H1 (cell line): ENCODE results near the gene RPN2. TPM values are rescaled to one million over a fixed set of nuclear protein-coding genes. Genes with fewer than 3 reads are reported as not detected.

Source experiments
- CTCF ChIA-PET: fragments of 300-600 bp; sonication (Branson Sonifier 250); formaldehyde crosslinking; loops from one replicate; lab custom pipeline; 2021; ENCODE audit not compliant: partially characterized antibody; lab: Charles Lee
- POLR2A ChIA-PET: fragments of 300-600 bp; sonication (Branson Sonifier 250); formaldehyde crosslinking; loops from one replicate; lab custom pipeline; 2021; ENCODE audit warnings: inconsistent platforms; ENCODE audit not compliant: partially characterized antibody; lab: Charles Lee
- DNase-seq, 2 experiments: peaks; one replicate each; pipeline versions ENCODE4 v3.0.0 to v3.0.0-alpha.2; 2010 to 2022; ENCODE audit warnings: low spot score in 2 of 2, low read depth in 1 of 2, mixed read lengths in 1 of 2
- FAIRE-seq: peaks from 2 replicates; lab custom pipeline; 2011; peaks lifted over from hg19 to GRCh38; lab: Jason Lieb, UNC
- H2AFZ ChIP-seq: 2 replicates; pipeline ENCODE4 v1.8.1; 2012; ENCODE audit warnings: low read length, inconsistent platforms
- H2AK5ac ChIP-seq: 2 replicates; pipeline ENCODE4 v1.6.1; 2013; ENCODE audit warnings: low read depth, low read length
- H2BK120ac ChIP-seq: replicated peaks from 2 replicates; pipeline ENCODE3; 2013; ENCODE audit warnings: low read depth, low read length, inconsistent platforms
- H2BK12ac ChIP-seq: 2 replicates; pipeline ENCODE4 v1.6.1; 2013; ENCODE audit warnings: low read depth, low read length
- H2BK15ac ChIP-seq: 2 replicates; pipeline ENCODE4 v1.6.1; 2013; ENCODE audit warnings: low read length
- H2BK20ac ChIP-seq: 2 replicates; pipeline ENCODE4 v1.6.1; 2013; ENCODE audit warnings: low read length
- H2BK5ac ChIP-seq: 2 replicates; pipeline ENCODE4 v1.6.1; 2013; ENCODE audit warnings: low read depth, low read length
- H3K14ac ChIP-seq: 2 replicates; pipeline ENCODE4 v1.6.1; 2013; ENCODE audit warnings: inconsistent platforms; ENCODE audit not compliant: insufficient read length
- H3K18ac ChIP-seq: 2 replicates; pipeline ENCODE4 v1.6.1; 2013; ENCODE audit warnings: low read length; ENCODE audit errors: extremely low read depth
- H3K23ac ChIP-seq: 2 replicates; pipeline ENCODE4 v1.6.1; 2013; ENCODE audit warnings: inconsistent platforms; ENCODE audit not compliant: insufficient read length
- H3K23me2 ChIP-seq: 2 replicates; pipeline ENCODE4 v1.6.1; 2013; ENCODE audit warnings: low read depth, low read length
- H3K27ac ChIP-seq: 2 replicates; pipeline ENCODE4 v1.6.1; 2011; ENCODE audit warnings: low read depth, low read length, inconsistent platforms
- H3K27me3 ChIP-seq, 4 experiments: replicated peaks in 1 of 4; 1 replicate in 1 of 4; 2 replicates in 3 of 4; pipeline versions ENCODE4 v1.6.1 to v1.8.1; 2011 to 2013; ENCODE audit warnings: low read length in 3 of 4, mild to moderate bottlenecking in 3 of 4, inconsistent platforms in 2 of 4, mixed read lengths in 2 of 4, moderate library complexity in 1 of 4; ENCODE audit not compliant: control insufficient read depth in 3 of 4, insufficient read depth in 3 of 4; ENCODE audit errors: extremely low read depth in 1 of 4
- H3K36me3 ChIP-seq, 4 experiments: 2 replicates each; pipeline versions ENCODE4 v1.6.1 to v1.8.1; 2011 to 2013; ENCODE audit warnings: mild to moderate bottlenecking in 4 of 4, low read length in 3 of 4, moderate library complexity in 2 of 4, control low read depth in 1 of 4, inconsistent platforms in 1 of 4; ENCODE audit not compliant: insufficient read depth in 4 of 4, control insufficient read depth in 2 of 4
- H3K4ac ChIP-seq: replicated peaks from 2 replicates; pipeline ENCODE3; 2013; ENCODE audit warnings: low read length, low read depth, mixed read lengths, inconsistent platforms; ENCODE audit not compliant: insufficient read length
- H3K4me1 ChIP-seq, 4 experiments: replicated peaks in 1 of 4; 1 replicate in 1 of 4; 2 replicates in 3 of 4; pipeline versions ENCODE4 v1.6.1 to v1.8.1; 2011 to 2013; ENCODE audit warnings: low read length in 3 of 4, inconsistent platforms in 2 of 4, mixed read lengths in 1 of 4; ENCODE audit not compliant: insufficient read depth in 4 of 4, control insufficient read depth in 3 of 4
- H3K4me2 ChIP-seq, 2 experiments: 2 replicates each; pipeline versions ENCODE4 v1.6.1 to v1.8.1; 2011 to 2013; ENCODE audit warnings: low read depth in 2 of 2, low read length in 2 of 2, control low read depth in 1 of 2, inconsistent platforms in 1 of 2, mild to moderate bottlenecking in 1 of 2; ENCODE audit not compliant: insufficient read depth in 1 of 2
- H3K4me3 ChIP-seq, 4 experiments: fragments of 200-600, 300-600 bp in 1 of 4; sonication (generic), shearing (Covaris generic), sonication (Bioruptor Twin) in 1 of 4; 2 replicates each; pipeline versions ENCODE4 v1.5.1 to v1.8.1; 2011 to 2016; ENCODE audit warnings: low read length in 4 of 4, low read depth in 3 of 4, control low read depth in 2 of 4, inconsistent platforms in 2 of 4, mild to moderate bottlenecking in 2 of 4, mixed read lengths in 1 of 4, moderate library complexity in 1 of 4; ENCODE audit not compliant: insufficient read depth in 2 of 4; ENCODE audit errors: extremely low read depth in 1 of 4
- H3K56ac ChIP-seq: replicated peaks from 2 replicates; pipeline ENCODE3; 2013; ENCODE audit warnings: low read depth, mild to moderate bottlenecking, mixed read lengths, low read length, inconsistent platforms; ENCODE audit not compliant: insufficient read length
- H3K79me1 ChIP-seq: 2 replicates; pipeline ENCODE4 v1.6.1; 2013; ENCODE audit warnings: low read depth, low read length, control low read depth
- H3K79me2 ChIP-seq, 2 experiments: 2 replicates each; pipeline versions ENCODE4 v1.6.1 to v1.8.1; 2012 to 2013; ENCODE audit warnings: low read length in 2 of 2, mild to moderate bottlenecking in 2 of 2, inconsistent platforms in 1 of 2; ENCODE audit not compliant: insufficient read depth in 2 of 2, control insufficient read depth in 1 of 2
- H3K9ac ChIP-seq, 4 experiments: replicated peaks in 1 of 4; 1 replicate in 1 of 4; 2 replicates in 3 of 4; pipeline versions ENCODE4 v1.6.1 to v1.8.1; 2011 to 2013; ENCODE audit warnings: low read depth in 3 of 4, low read length in 3 of 4, control low read depth in 2 of 4, mild to moderate bottlenecking in 2 of 4, moderate library complexity in 2 of 4, inconsistent platforms in 1 of 4; ENCODE audit errors: extremely low read depth in 1 of 4
- H3K9me3 ChIP-seq, 2 experiments: 2 replicates each; pipeline versions ENCODE4 v1.6.1 to v1.8.1; 2012 to 2013; ENCODE audit warnings: mild to moderate bottlenecking in 2 of 2, moderate library complexity in 2 of 2, control low read depth in 1 of 2, inconsistent platforms in 1 of 2, low read depth in 1 of 2, low read length in 1 of 2, mixed read lengths in 1 of 2; ENCODE audit not compliant: insufficient read depth in 2 of 2
- H4K20me1 ChIP-seq, 2 experiments: replicated peaks in 1 of 2; 2 replicates each; pipeline versions ENCODE3 to v1.8.1; 2011 to 2013; ENCODE audit warnings: inconsistent platforms in 2 of 2, low read length in 2 of 2, mild to moderate bottlenecking in 1 of 2; ENCODE audit not compliant: insufficient read depth in 2 of 2, control insufficient read depth in 1 of 2
- H4K5ac ChIP-seq: 2 replicates; pipeline ENCODE4 v1.6.1; 2013; ENCODE audit warnings: low read length, low read depth, mixed read lengths, inconsistent platforms; ENCODE audit not compliant: insufficient read length
- H4K8ac ChIP-seq: 2 replicates; pipeline ENCODE4 v1.8.0; 2013; ENCODE audit warnings: mild to moderate bottlenecking, moderate library complexity, low read length, inconsistent platforms; ENCODE audit not compliant: insufficient read depth; ENCODE audit errors: extremely low read depth
- H4K91ac ChIP-seq: replicated peaks from 2 replicates; pipeline ENCODE3; 2013; ENCODE audit warnings: low read length, mixed read lengths, inconsistent platforms; ENCODE audit not compliant: insufficient read length
- CTBP2 ChIP-seq: IDR thresholded peaks from 2 replicates; pipeline ENCODE4 v1.7.0; 2011; ENCODE audit warnings: borderline replicate concordance, mild to moderate bottlenecking, moderate library complexity, mixed read lengths, low read length; ENCODE audit not compliant: insufficient read depth, insufficient read length
- SP2 ChIP-seq: IDR thresholded peaks from 2 replicates; pipeline ENCODE4 v1.6.1; 2012; ENCODE audit warnings: mild to moderate bottlenecking, low read length, inconsistent platforms
- SUZ12 ChIP-seq: fragments of 200-600 bp; sonication (generic); IDR thresholded peaks from 2 replicates; pipeline ENCODE4 v1.6.1; 2012; ENCODE audit warnings: mild to moderate bottlenecking, inconsistent platforms, low read length, moderate library complexity, mixed read lengths
- TEAD4 ChIP-seq: IDR thresholded peaks from 2 replicates; pipeline ENCODE4 v1.6.1; 2012; ENCODE audit warnings: low read depth, low read length, inconsistent platforms, mixed read lengths
- WGBS, 2 experiments: shearing (Covaris generic) in 1 of 2; methylation state at CpG; one replicate each; pipeline versions ENCODE4 v1.1.6 to v1.1.7; 2013 to 2015; ENCODE audit warnings: low lambda C conversion rate in 2 of 2, mixed read lengths in 2 of 2, inconsistent platforms in 1 of 2, low coverage in 1 of 2, missing lambda C conversion rate in 1 of 2; ENCODE audit not compliant: insufficient replicate concordance in 2 of 2, insufficient coverage in 1 of 2, insufficient read length in 1 of 2; ENCODE audit errors: extremely low coverage in 1 of 2, missing lambda C conversion rate in 1 of 2; 5-methylcytosine and 5-hydroxymethylcytosine counted together
- polyA plus RNA-seq, 7 experiments: library from polyadenylated mRNA; depleted of rRNA in 3 of 7; stranded (reverse) in 5 of 7; unstranded in 2 of 7; fragments of >200 nt in 5 of 7; fragments of 200-250 nt in 2 of 7; gene quantifications; 1 replicate in 5 of 7; 2 replicates in 1 of 7; 4 replicates in 1 of 7; pipeline versions ENCODE4 v1.2.1 to v1.2.3, GENCODE V29; 2011 to 2013; ENCODE audit warnings: missing spikeins in 2 of 7, mixed read lengths in 2 of 7
- total RNA-seq: library from RNA; stranded (reverse); fragmentation: NEBNext Ultra II Directional; extraction: Animal tissue kit (Norgen Biotek cat#: 25700); gene quantifications from 2 replicates; pipeline ENCODE4 v1.2.1, GENCODE V29; 2021

The RPN2 gene
- total and polyA plus RNA-seq, 2 of the 8 experiments (the other 6 are each of a cell fraction or from before 2014, with no cell fraction given), result 236 to 379 TPM

DNA sequence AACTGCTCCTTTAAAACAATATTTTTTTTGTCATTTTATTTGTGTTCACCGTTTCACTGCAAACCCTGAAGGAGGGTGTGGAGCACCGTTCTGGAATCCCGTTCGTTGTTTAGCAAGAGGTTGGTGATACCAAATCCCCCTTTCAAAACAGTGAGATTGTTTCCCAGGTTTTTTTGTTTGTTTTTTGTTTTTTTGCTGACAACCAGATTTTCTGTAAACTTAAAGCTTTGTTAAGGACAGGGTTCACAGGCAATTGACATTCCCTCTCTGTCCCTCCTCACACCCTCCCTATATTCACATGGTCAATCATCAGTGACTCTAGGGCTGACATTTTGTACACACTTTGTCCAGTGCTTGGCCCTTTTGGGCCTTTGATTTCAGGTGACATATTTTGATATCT lies 21.2 kb downstream of the RPN2 start:
- Histone ChIP-seq H2BK12ac (no peak overlapping the region), H2AFZ (no peak overlapping the region), H2BK15ac (no peak overlapping the region), H3K14ac (no peak overlapping the region), H2BK120ac (no peak overlapping the region), H3K9me3 (no peaks in the 10 kb centered on the region), H3K27me3 (no peaks in the 10 kb centered on the region), H3K9ac (no peak overlapping the region), H3K18ac (no peak overlapping the region), H4K8ac (no peak overlapping the region), H3K27ac (no peak overlapping the region), H2BK5ac (no peak overlapping the region), H3K56ac (no peak overlapping the region), H4K91ac (no peak overlapping the region), H3K23ac (no peak overlapping the region), H3K23me2 (no peaks in the 10 kb centered on the region), H3K4me2 (no peak overlapping the region), H3K4ac (no peak overlapping the region), H3K79me2 (peaks cover 7 to 52% of the 10 kb centered on the region in 2 experiments), H2AK5ac (no peak overlapping the region), H2BK20ac (no peak overlapping the region), H3K79me1 (peaks cover 20% of the 10 kb centered on the region), H3K4me1 (no peaks in the 10 kb centered on the region), H3K4me3 (no peak overlapping the region), H4K20me1 (peaks cover 3 to 15% of the 10 kb centered on the region in 2 experiments), H4K5ac (no peak overlapping the region), H3K36me3 (peaks cover 33 to 64% (median 50%) of the 10 kb centered on the region in 4 experiments)
- WGBS, 2 experiments, result 91% methylated on average over 4 of the region's 4 CpGs; no CpG with 5 or more reads in 1 of the 2 experiments
- DNase-seq (no peak), FAIRE-seq (no peak)
- POLR2A ChIA-PET, result interaction anchor here (1.3 kb wide), 2 partner anchors 9 to 22 kb away, joined by 3 read pairs; no protein-coding TSS in a partner anchor
- TF ChIP-seq TEAD4 (no peak), CTBP2 (no peak), SUZ12 (no peak), SP2 (no peak)
- CTCF ChIA-PET, result interaction anchor here (4.3 kb wide), 1 partner anchor 9 kb away, joined by 31 read pairs; no protein-coding TSS in a partner anchor
